Suprapubic skin (tissue), 4 donors: ENCODE results near the gene CHTOP. TPM values are rescaled to one million over a fixed set of nuclear protein-coding genes. Genes with fewer than 3 reads are reported as not detected.

Experiments
- DNase-seq, 2 donors: peaks; one replicate each; pipeline ENCODE4 v3.0.0-alpha.2; 2019; ENCODE audit warnings: low spot score in 2 of 2
- H3K27ac ChIP-seq: fragments of 200-600 bp; sonication (generic); one replicate; pipeline ENCODE4 v1.5.1; 2019
- H3K27me3 ChIP-seq: fragments of 200-600 bp; sonication (generic); one replicate; pipeline ENCODE4 v1.5.1; 2019
- H3K36me3 ChIP-seq: fragments of 200-600 bp; sonication (generic); one replicate; pipeline ENCODE4 v1.5.1; 2019
- H3K4me1 ChIP-seq: fragments of 200-600 bp; sonication (generic); one replicate; pipeline ENCODE4 v1.5.1; 2019
- H3K4me3 ChIP-seq: fragments of 200-600 bp; sonication (generic); one replicate; pipeline ENCODE4 v1.5.1; 2019; ENCODE audit warnings: mild to moderate bottlenecking
- H3K9me3 ChIP-seq: fragments of 200-600 bp; sonication (generic); one replicate; pipeline ENCODE4 v1.5.1; 2019
- EP300 ChIP-seq: sonication (generic); formaldehyde crosslinking; IDR thresholded peaks from one replicate; pipeline ENCODE4 v1.6.1; 2017; ENCODE audit warnings: antibody characterized with exemption
- POLR2A ChIP-seq, 2 donors: fragments of 450-650 bp; IDR thresholded peaks; one replicate each; pipeline ENCODE4 v1.6.1; 2017; ENCODE audit warnings: antibody characterized with exemption in 2 of 2, mild to moderate bottlenecking in 2 of 2, moderate library complexity in 2 of 2
- POLR2AphosphoS5 ChIP-seq, 3 donors: sonication (generic); formaldehyde crosslinking; IDR thresholded peaks; one replicate each; pipeline ENCODE4 v1.6.1; 2017; ENCODE audit warnings: antibody characterized with exemption in 3 of 3
- WGBS: methylation state at CpG from one replicate; pipeline ENCODE4 v1.1.5; 2018; 5-methylcytosine and 5-hydroxymethylcytosine counted together
- total RNA-seq, 4 donors: library from RNA; depleted of rRNA; stranded (reverse); fragments of >200 nt; gene quantifications; one replicate each; pipeline ENCODE4 v1.1.0, GENCODE V29; 2016
- TF ChIP-seq, protein P1 (sequence below), 2 donors: fragments of 200-600 bp in 1 of 2; fragments of 450-650 bp in 1 of 2; sonication (generic) in 1 of 2; IDR thresholded peaks; one replicate each; pipeline ENCODE4 v1.5.1; 2016 to 2019; ENCODE audit warnings: antibody characterized with exemption in 2 of 2, mild to moderate bottlenecking in 1 of 2, moderate library complexity in 1 of 2

Gene CHTOP
- total RNA-seq, 4 donors from 2014 or later = 56.8 to 78.1 (median 58.2) TPM

DNA sequence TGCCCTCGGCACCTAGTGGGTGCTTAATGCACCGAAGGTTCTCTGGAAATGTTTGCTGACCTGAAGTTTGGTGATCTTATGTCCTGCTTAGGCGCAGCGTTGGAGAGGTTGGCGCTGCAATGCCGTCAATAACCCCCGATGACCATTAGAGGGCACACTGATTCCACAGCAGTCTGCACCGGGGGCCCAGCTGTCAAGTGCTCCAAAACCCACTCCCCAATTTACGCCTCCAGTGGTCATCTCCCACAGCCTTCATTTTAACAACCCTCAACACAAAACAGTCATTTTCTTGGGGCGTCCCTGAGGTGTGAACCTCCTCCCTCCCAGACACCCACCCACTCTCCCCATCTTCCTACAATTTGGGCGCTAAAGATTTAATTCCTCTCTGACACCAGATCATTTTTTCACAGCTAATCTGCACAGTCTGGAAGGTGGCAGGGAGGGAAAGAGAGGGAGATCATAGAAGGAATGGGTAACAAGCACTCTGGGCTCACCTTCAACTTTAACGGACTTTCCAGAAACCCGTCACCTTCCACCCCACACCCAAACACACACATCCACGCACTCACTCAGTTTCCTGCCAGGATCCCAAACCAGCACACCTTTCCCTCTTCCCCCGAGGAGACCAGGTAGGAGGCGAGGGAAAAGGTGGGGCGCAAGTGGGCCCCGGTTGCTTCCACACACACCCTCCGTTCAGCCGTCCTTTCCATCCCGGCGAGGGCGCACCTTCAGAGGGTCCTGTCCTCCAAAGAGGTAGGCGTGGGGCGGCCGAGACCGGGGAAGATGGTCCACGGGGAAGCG lies 44.1 kb downstream of the CHTOP start:
- Histone ChIP-seq H3K4me3 (peak overlapping the region; percentile 50), H3K9me3 (no peaks in the 10 kb centered on the region), H3K36me3 (peaks cover 5% of the 10 kb centered on the region), H3K27me3 (peaks cover 13% of the 10 kb centered on the region), H3K27ac (peak overlapping the region; percentile 23), H3K4me1 (peaks cover 22% of the 10 kb centered on the region)
- 3% methylated on average over 26 of the region's 29 CpGs for WGBS
- no peak for TF ChIP-seq POLR2A (IDR thresholded peaks at IDR 0.05)
- TF ChIP-seq, protein P1, sequence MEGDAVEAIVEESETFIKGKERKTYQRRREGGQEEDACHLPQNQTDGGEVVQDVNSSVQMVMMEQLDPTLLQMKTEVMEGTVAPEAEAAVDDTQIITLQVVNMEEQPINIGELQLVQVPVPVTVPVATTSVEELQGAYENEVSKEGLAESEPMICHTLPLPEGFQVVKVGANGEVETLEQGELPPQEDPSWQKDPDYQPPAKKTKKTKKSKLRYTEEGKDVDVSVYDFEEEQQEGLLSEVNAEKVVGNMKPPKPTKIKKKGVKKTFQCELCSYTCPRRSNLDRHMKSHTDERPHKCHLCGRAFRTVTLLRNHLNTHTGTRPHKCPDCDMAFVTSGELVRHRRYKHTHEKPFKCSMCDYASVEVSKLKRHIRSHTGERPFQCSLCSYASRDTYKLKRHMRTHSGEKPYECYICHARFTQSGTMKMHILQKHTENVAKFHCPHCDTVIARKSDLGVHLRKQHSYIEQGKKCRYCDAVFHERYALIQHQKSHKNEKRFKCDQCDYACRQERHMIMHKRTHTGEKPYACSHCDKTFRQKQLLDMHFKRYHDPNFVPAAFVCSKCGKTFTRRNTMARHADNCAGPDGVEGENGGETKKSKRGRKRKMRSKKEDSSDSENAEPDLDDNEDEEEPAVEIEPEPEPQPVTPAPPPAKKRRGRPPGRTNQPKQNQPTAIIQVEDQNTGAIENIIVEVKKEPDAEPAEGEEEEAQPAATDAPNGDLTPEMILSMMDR (IDR thresholded peaks at IDR 0.05) = peak; percentile 71 to 88
- DNase-seq = no peak

DNA sequence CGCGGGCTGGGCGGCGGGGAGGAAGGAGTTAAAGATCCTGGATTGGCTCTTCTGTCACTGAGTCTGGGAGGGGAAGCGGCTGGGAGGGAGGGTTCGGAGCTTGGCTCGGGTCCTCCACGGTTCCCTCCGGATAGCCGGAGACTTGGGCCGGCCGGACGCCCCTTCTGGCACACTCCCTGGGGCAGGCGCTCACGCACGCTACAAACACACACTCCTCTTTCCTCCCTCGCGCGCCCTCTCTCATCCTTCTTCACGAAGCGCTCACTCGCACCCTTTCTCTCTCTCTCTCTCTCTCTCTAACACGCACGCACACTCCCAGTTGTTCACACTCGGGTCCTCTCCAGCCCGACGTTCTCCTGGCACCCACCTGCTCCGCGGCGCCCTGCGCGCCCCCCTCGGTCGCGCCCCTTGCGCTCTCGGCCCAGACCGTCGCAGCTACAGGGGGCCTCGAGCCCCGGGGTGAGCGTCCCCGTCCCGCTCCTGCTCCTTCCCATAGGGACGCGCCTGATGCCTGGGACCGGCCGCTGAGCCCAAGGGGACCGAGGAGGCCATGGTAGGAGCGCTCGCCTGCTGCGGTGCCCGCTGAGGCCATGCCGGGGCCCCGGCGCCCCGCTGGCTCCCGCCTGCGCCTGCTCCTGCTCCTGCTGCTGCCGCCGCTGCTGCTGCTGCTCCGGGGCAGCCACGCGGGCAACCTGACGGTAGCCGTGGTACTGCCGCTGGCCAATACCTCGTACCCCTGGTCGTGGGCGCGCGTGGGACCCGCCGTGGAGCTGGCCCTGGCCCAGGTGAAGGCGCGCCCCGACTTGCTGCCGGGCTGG lies 44.9 kb downstream of the CHTOP start, which contains the start of gene NPR1:
Gene NPR1, plus strand, starts transcription at position 170 of the 818 bp plus-strand sequence. Its CDS starts 421 bp downstream, at position 591.
- peaks cover 22% of the 10 kb centered on the region for H3K4me1 ChIP-seq
- H3K27me3 ChIP-seq = peaks cover 13% of the 10 kb centered on the region
- no peak for TF ChIP-seq POLR2AphosphoS5 (IDR thresholded peaks at IDR 0.05)
- peak in 1 of 2 donors; percentile 7 for TF ChIP-seq POLR2A (IDR thresholded peaks at IDR 0.05)
- peak; percentile 83 to 92 for DNase-seq
- 3% methylated on average over 35 of the region's 78 CpGs for WGBS
- H3K4me3 ChIP-seq = peak within 1 kb of the TSS; percentile 50
- H3K36me3 ChIP-seq = peaks cover 5% of the 10 kb centered on the region
- H3K27ac ChIP-seq = peak within 1 kb of the TSS; percentile 34
- no peaks in the 10 kb centered on the region for H3K9me3 ChIP-seq

DNA sequence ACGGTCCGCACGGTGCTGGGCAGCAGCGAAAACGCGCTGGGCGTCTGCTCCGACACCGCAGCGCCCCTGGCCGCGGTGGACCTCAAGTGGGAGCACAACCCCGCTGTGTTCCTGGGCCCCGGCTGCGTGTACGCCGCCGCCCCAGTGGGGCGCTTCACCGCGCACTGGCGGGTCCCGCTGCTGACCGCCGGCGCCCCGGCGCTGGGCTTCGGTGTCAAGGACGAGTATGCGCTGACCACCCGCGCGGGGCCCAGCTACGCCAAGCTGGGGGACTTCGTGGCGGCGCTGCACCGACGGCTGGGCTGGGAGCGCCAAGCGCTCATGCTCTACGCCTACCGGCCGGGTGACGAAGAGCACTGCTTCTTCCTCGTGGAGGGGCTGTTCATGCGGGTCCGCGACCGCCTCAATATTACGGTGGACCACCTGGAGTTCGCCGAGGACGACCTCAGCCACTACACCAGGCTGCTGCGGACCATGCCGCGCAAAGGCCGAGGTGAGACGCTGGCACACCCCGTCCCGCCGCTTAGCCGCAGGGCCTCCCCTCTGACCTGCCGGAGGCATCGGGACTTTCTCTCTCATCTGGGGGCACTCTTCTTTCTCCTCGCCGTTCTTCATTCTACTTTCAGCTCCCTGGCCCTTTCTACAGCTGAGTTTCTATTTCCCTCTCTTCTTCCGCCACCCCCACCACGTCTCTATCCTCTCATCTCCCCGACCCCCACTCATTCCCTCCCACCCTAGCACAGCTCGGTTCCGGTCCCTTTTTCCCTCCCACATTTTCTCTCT lies 45.7 kb downstream of the CHTOP start:
- 11% methylated on average over 26 of the region's 73 CpGs for WGBS
- TF ChIP-seq POLR2A (IDR thresholded peaks at IDR 0.05) (no peak), EP300 (no peak)
- TF ChIP-seq, protein P1 (IDR thresholded peaks at IDR 0.05) = peak; percentile 7 to 9
- H3K4me3 ChIP-seq = peak overlapping the region; percentile 50
- no peak for DNase-seq
- peaks cover 26% of the 10 kb centered on the region for H3K4me1 ChIP-seq
- peaks cover 5% of the 10 kb centered on the region for H3K36me3 ChIP-seq
- H3K27ac ChIP-seq = peak overlapping the region; percentile 34
- H3K27me3 ChIP-seq = peaks cover 13% of the 10 kb centered on the region
- no peaks in the 10 kb centered on the region for H3K9me3 ChIP-seq

DNA sequence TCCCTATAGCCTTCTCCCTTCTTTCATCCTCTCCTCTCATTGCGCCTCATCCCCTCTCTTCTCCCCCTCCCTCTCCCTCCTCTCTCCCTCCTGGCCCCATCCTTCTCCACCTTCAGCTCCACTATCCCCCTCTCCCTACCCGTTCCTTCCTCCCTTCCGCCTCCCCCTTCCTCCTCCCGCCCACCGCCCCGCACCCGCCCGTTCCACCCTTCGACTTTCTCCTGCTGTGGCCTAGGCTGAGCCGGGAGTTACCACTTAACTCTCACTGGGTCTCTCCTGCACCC lies 46.2 kb downstream of the CHTOP start:
- DNase-seq = no peak
- Histone ChIP-seq H3K9me3 (no peaks in the 10 kb centered on the region), H3K27ac (no peak overlapping the region), H3K4me1 (peaks cover 26% of the 10 kb centered on the region), H3K36me3 (peaks cover 5% of the 10 kb centered on the region), H3K27me3 (peaks cover 13% of the 10 kb centered on the region), H3K4me3 (peak overlapping the region; percentile 50)
- WGBS = 30% methylated on average over 10 of the region's 10 CpGs
- TF ChIP-seq POLR2AphosphoS5 (IDR thresholded peaks at IDR 0.05) (no peak), EP300 (no peak), POLR2A (IDR thresholded peaks at IDR 0.05) (no peak)
- TF ChIP-seq, protein P1 (IDR thresholded peaks at IDR 0.05) = no peak

DNA sequence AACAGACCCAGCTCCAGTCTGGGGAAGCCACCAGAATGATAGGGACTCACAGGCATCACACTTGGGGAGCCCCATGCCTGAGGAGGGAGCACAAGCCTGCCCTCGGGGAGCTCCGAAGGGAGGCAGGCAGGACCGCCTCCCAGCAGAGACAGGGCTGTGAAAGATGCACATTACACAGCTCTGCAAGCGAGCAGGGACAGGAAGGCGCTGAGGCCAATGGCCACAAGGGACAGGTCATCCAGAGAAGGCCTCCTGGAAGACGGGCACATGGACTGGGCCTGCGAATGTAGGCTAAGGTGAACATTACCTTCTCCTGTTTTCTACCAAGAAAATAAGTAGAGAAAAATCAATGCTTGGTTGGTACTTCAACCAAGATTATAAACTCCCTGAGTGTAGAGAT lies 48.9 kb downstream of the CHTOP start:
- Histone ChIP-seq H3K4me1 (peaks cover 24% of the 10 kb centered on the region), H3K27ac (no peak overlapping the region), H3K9me3 (no peaks in the 10 kb centered on the region), H3K4me3 (no peak overlapping the region), H3K27me3 (peaks cover 13% of the 10 kb centered on the region), H3K36me3 (peaks cover 20% of the 10 kb centered on the region)
- DNase-seq = no peak
- 89% methylated on average over 7 of the region's 7 CpGs for WGBS
- TF ChIP-seq, protein P1 (IDR thresholded peaks at IDR 0.05) = no peak
- no peak for TF ChIP-seq POLR2AphosphoS5 (IDR thresholded peaks at IDR 0.05)
- no peak for TF ChIP-seq POLR2A (IDR thresholded peaks at IDR 0.05)
- TF ChIP-seq EP300 = no peak
